Parathyroid adenoma (tissue), 2 donors: ENCODE measurements around the gene WDPCP.
"Not testable (repeated sequence)": the region's sequence is repeated elsewhere in the genome, so short reads cannot be mapped to it uniquely, and the experiment has no call there.

ENCODE experiments used
- H2AFZ ChIP-seq: fragments of 300-600 bp; sonication (generic); one replicate; pipeline ENCODE4 v1.7.0; 2017; ENCODE audit warnings: antibody characterized with exemption, mild to moderate bottlenecking
- H3K27ac ChIP-seq: fragments of 300-600 bp; sonication (generic); one replicate; pipeline ENCODE4 v1.7.0; 2017
- H3K27me3 ChIP-seq: fragments of 300-600 bp; sonication (generic); one replicate; pipeline ENCODE4 v1.7.0; 2017; ENCODE audit warnings: low read length; ENCODE audit not compliant: control insufficient read depth, insufficient read depth
- H3K36me3 ChIP-seq: fragments of 300-600 bp; sonication (generic); one replicate; pipeline ENCODE4 v1.7.0; 2017; ENCODE audit warnings: low read length; ENCODE audit not compliant: control insufficient read depth, insufficient read depth
- H3K4me1 ChIP-seq: fragments of 300-600 bp; sonication (generic); one replicate; pipeline ENCODE4 v1.7.0; 2017; ENCODE audit warnings: control low read depth
- H3K4me2 ChIP-seq: fragments of 300-600 bp; sonication (generic); one replicate; pipeline ENCODE4 v1.7.0; 2017; ENCODE audit warnings: low read length
- H3K4me3 ChIP-seq: fragments of 300-600 bp; sonication (generic); one replicate; pipeline ENCODE4 v1.7.0; 2017; ENCODE audit warnings: low read depth, low read length
- H3K79me2 ChIP-seq: fragments of 300-600 bp; sonication (generic); one replicate; pipeline ENCODE4 v1.7.0; 2017; ENCODE audit warnings: control low read depth
- H3K9ac ChIP-seq: fragments of 300-600 bp; sonication (generic); one replicate; pipeline ENCODE4 v1.7.0; 2017; ENCODE audit warnings: mild to moderate bottlenecking
- H3K9me3 ChIP-seq: fragments of 300-600 bp; sonication (generic); one replicate; pipeline ENCODE4 v1.7.0; 2017; ENCODE audit warnings: low read length; ENCODE audit not compliant: control insufficient read depth
- TF ChIP-seq, protein P1 (sequence below): fragments of 300-600 bp; sonication (generic); IDR thresholded peaks from one replicate; pipeline ENCODE4 v1.7.0; 2017; ENCODE audit warnings: antibody characterized with exemption, mild to moderate bottlenecking
- donor health status: primary hyperparathyroidism.

Gene WDPCP

GRCh38 chr2:63614983-63615945 is 27.0 kb upstream of the WDPCP start:
- H3K79me2 ChIP-seq: no peaks in the 10 kb centered on the region
- H3K4me3 ChIP-seq: no peak overlapping the region
- peak overlapping the region; percentile 48 for H2AFZ ChIP-seq
- H3K36me3 ChIP-seq: no peaks in the 10 kb centered on the region
- no peaks in the 10 kb centered on the region for H3K9me3 ChIP-seq
- TF ChIP-seq, protein P1, sequence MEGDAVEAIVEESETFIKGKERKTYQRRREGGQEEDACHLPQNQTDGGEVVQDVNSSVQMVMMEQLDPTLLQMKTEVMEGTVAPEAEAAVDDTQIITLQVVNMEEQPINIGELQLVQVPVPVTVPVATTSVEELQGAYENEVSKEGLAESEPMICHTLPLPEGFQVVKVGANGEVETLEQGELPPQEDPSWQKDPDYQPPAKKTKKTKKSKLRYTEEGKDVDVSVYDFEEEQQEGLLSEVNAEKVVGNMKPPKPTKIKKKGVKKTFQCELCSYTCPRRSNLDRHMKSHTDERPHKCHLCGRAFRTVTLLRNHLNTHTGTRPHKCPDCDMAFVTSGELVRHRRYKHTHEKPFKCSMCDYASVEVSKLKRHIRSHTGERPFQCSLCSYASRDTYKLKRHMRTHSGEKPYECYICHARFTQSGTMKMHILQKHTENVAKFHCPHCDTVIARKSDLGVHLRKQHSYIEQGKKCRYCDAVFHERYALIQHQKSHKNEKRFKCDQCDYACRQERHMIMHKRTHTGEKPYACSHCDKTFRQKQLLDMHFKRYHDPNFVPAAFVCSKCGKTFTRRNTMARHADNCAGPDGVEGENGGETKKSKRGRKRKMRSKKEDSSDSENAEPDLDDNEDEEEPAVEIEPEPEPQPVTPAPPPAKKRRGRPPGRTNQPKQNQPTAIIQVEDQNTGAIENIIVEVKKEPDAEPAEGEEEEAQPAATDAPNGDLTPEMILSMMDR: no peak
- H3K4me1 ChIP-seq: no peaks in the 10 kb centered on the region
- no peak overlapping the region for H3K27ac ChIP-seq
- no peak overlapping the region for H3K9ac ChIP-seq
- H3K4me2 ChIP-seq: no peak overlapping the region
- H3K27me3 ChIP-seq: no peaks in the 10 kb centered on the region

- peak overlapping the region; percentile 48 for H2AFZ ChIP-seq
- no peaks in the 10 kb centered on the region for H3K27me3 ChIP-seq
- H3K27ac ChIP-seq: no peak overlapping the region
- H3K9ac ChIP-seq: no peak overlapping the region
- TF ChIP-seq, protein P1: no peak
- H3K9me3 ChIP-seq: no peaks in the 10 kb centered on the region
- no peak overlapping the region for H3K4me3 ChIP-seq
- no peak overlapping the region for H3K4me2 ChIP-seq
- no peaks in the 10 kb centered on the region for H3K36me3 ChIP-seq
- H3K79me2 ChIP-seq: no peaks in the 10 kb centered on the region
- no peaks in the 10 kb centered on the region for H3K4me1 ChIP-seq
Observed at GRCh38 chr2:63614448-63614968, 26.2 kb upstream of the WDPCP start.

DNA sequence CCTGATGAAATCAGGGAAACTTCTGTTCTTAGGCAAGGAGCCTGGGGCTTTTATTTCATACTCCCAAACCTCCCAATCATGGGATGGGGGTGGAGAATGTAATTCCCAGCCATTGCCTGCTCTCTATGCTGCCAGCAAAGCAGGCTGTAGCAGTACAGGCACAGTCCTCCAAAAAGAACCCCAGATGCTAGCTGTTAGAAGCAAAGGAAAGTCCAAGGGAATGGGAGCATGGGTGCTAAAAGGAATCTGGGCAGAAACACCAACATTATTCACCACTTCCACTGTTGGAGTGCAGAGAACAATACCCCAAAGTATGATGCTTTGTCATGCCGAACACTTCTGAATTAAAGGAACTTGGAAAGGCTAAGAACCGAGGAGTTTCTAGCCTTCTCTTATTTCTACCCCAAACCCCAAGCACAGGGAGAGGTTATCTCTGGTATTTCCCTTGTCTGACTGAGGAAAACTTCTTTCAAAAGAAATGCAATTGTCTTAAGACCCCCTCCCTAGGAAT is 25.2 kb upstream of the WDPCP start:
- no peaks in the 10 kb centered on the region for H3K79me2 ChIP-seq
- TF ChIP-seq, protein P1: no peak

GRCh38 chr2:63610525-63610924 is 22.2 kb upstream of the WDPCP start:
- Histone ChIP-seq H3K36me3 (no peaks in the 10 kb centered on the region), H3K9me3 (no peaks in the 10 kb centered on the region), H3K79me2 (no peaks in the 10 kb centered on the region), H3K4me3 (no peak overlapping the region), H3K27ac (no peak overlapping the region), H3K9ac (no peak overlapping the region), H3K4me2 (no peak overlapping the region), H2AFZ (no peak overlapping the region), H3K27me3 (no peaks in the 10 kb centered on the region), H3K4me1 (no peaks in the 10 kb centered on the region)
- TF ChIP-seq, protein P1: no peak

More for the DNA sequence above, 25.2 kb upstream of the WDPCP start:
- no peaks in the 10 kb centered on the region for H3K36me3 ChIP-seq
- no peaks in the 10 kb centered on the region for H3K9me3 ChIP-seq
- H2AFZ ChIP-seq: no peak overlapping the region
- H3K4me3 ChIP-seq: no peak overlapping the region
- H3K27me3 ChIP-seq: no peaks in the 10 kb centered on the region
- no peak overlapping the region for H3K27ac ChIP-seq
- no peaks in the 10 kb centered on the region for H3K4me1 ChIP-seq
- no peak overlapping the region for H3K9ac ChIP-seq
- no peak overlapping the region for H3K4me2 ChIP-seq

DNA sequence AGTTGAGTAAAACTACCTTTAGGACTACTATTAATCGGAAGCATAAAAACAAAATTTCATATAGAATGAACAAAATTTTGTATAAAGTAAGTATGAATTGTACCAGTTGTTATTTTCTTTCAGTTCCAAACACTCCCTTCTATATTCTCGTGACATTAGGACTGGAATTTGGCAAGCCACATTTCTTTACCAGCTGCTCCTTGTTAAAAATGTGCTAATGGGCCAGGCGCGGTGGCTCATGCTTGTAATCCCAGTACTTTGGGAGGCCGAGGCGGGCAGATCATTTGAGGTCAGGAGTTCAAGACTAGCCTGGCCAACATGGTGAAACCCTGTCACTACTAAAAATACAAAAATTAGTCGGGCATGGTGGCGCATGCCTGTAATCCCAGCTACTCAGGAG is 20.6 kb upstream of the WDPCP start:
- not testable (repeated sequence) for H3K9ac ChIP-seq, H3K79me2 ChIP-seq, H3K9me3 ChIP-seq, H3K4me1 ChIP-seq, H3K27ac ChIP-seq, H3K27me3 ChIP-seq, H3K4me3 ChIP-seq, H3K36me3 ChIP-seq, H3K4me2 ChIP-seq, H2AFZ ChIP-seq
